ENCODE measurements around the gene KANSL3. TPM values are rescaled to one million over a fixed set of nuclear protein-coding genes. Genes with fewer than 3 reads are reported as not detected.
"Not testable (repeated sequence)": the region's sequence is repeated elsewhere in the genome, so short reads cannot be mapped to it uniquely, and the experiment has no call there.

The KANSL3 gene
- total and polyA plus RNA-seq, 2 donors (not counting 1 experiment from before 2014, with no cell fraction given), result 15.9 to 36.5 TPM

GRCh38 chr2:96668771-96669170 is 30.7 kb upstream of the KANSL3 start:
- Histone ChIP-seq H2AFZ (ENCODE audit: low read length) (no peak overlapping the region), H3K4me1 (ENCODE audit: control insufficient read depth, extremely low read depth, insufficient read depth, low read length) (no peaks in the 10 kb centered on the region), H3K79me2 (ENCODE audit: control insufficient read depth, insufficient read depth, low read length) (no peaks in the 10 kb centered on the region), H3K27ac (ENCODE audit: insufficient read depth, low read length) (no peak overlapping the region), H4K20me1 (ENCODE audit: control insufficient read depth, extremely low read depth, insufficient read depth, low read length) (no peaks in the 10 kb centered on the region), H3K36me3 (ENCODE audit: control insufficient read depth, insufficient read depth, low read length) (no peaks in the 10 kb centered on the region), H3K9ac (ENCODE audit: insufficient read depth, low read length) (no peak overlapping the region), H3K4me2 (ENCODE audit: extremely low read depth, insufficient read depth, low read length) (no peak overlapping the region), H3K9me3 (ENCODE audit: control insufficient read depth, insufficient read depth, low read depth, low read length) (no peaks in the 10 kb centered on the region), H3K4me3 (replicated peaks in 1 of 4; ENCODE audit: control extremely low read depth in 1 of 4, insufficient read depth in 1 of 4, low read depth in 3 of 4, low read length in 4 of 4) (no peak overlapping the region), H3K27me3 (ENCODE audit: control insufficient read depth, insufficient read depth, low read length) (peaks cover 2% of the 10 kb centered on the region)
- TF ChIP-seq EZH2 (IDR thresholded peaks at IDR 0.05; ENCODE audit: low read length, missing control alignments), result no peak
- no peak for TF ChIP-seq CTCF (conservative IDR thresholded peaks at IDR 0.05 in 1 of 2, IDR thresholded peaks at IDR 0.05 in 1 of 2; ENCODE audit: low read depth in 1 of 2, low read length in 2 of 2)
- no peak for DNase-seq (ENCODE audit: low read depth in 2 of 2)

DNA sequence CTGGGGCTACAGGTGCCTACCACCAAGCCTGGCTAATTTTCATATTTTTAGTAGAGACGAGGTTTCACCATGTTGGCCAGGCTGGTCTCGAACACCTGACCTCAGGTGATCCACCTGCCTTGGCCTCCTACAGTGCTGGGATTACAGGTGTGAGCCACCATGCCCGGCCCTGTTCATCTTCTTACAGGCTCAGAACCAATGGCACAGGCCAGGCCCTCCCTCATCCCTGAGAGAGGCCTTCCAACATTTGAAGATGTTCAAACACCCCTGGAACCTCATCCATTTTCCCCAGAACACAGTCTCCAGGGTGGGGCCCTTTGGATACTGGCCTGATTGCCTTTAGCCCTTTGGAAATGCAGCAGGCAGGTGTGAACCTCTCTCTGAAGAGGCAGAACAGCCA is 27.6 kb upstream of the KANSL3 start:
- H3K4me1 ChIP-seq (ENCODE audit: control insufficient read depth, extremely low read depth, insufficient read depth, low read length); H3K79me2 ChIP-seq (ENCODE audit: control insufficient read depth, insufficient read depth, low read length); H3K4me3 ChIP-seq (replicated peaks in 1 of 4; ENCODE audit: control extremely low read depth in 1 of 4, insufficient read depth in 1 of 4, low read depth in 3 of 4, low read length in 4 of 4); H3K4me2 ChIP-seq (ENCODE audit: extremely low read depth, insufficient read depth, low read length); H3K9ac ChIP-seq (ENCODE audit: insufficient read depth, low read length); H4K20me1 ChIP-seq (ENCODE audit: control insufficient read depth, extremely low read depth, insufficient read depth, low read length); DNase-seq (ENCODE audit: low read depth in 2 of 2); H3K9me3 ChIP-seq (ENCODE audit: control insufficient read depth, insufficient read depth, low read depth, low read length); H3K36me3 ChIP-seq (ENCODE audit: control insufficient read depth, insufficient read depth, low read length); H3K27me3 ChIP-seq (ENCODE audit: control insufficient read depth, insufficient read depth, low read length); H2AFZ ChIP-seq (ENCODE audit: low read length): not testable (repeated sequence)
- H3K27ac ChIP-seq (ENCODE audit: insufficient read depth, low read length), result peak overlapping the region; percentile 26

DNA sequence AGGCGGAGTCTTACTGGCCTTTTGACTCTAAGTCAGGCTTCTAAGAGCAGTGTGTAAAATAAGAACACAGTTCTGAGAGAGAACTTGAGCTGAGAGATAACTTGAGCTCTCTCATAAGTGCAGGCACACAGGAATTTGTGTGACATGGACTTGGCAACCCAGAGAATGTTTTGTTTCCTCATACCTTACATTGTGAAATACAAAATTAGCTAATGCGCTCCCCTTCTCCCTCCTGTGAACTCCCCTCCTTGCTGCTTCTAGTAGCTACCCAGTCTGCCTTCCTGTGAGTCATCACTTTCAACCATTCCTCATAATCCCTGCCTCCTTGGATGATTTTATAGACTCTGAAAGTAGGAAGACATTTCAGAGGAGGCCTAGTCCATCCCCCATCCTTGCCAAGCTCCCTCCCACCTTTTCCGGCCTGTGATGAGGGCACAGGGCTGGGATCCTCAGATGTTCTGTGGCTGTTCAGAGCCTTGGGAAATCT is 27.0 kb upstream of the KANSL3 start:
- Histone ChIP-seq H3K27ac (ENCODE audit: insufficient read depth, low read length) (peak overlapping the region; percentile 57), H3K9me3 (ENCODE audit: control insufficient read depth, insufficient read depth, low read depth, low read length) (no peaks in the 10 kb centered on the region), H3K27me3 (ENCODE audit: control insufficient read depth, insufficient read depth, low read length) (no peaks in the 10 kb centered on the region), H3K79me2 (ENCODE audit: control insufficient read depth, insufficient read depth, low read length) (no peaks in the 10 kb centered on the region), H3K4me3 (replicated peaks in 1 of 4; ENCODE audit: control extremely low read depth in 1 of 4, insufficient read depth in 1 of 4, low read depth in 3 of 4, low read length in 4 of 4) (no peak overlapping the region), H3K4me2 (ENCODE audit: extremely low read depth, insufficient read depth, low read length) (peak overlapping the region; percentile 52), H4K20me1 (ENCODE audit: control insufficient read depth, extremely low read depth, insufficient read depth, low read length) (no peaks in the 10 kb centered on the region), H3K36me3 (ENCODE audit: control insufficient read depth, insufficient read depth, low read length) (no peaks in the 10 kb centered on the region), H3K9ac (ENCODE audit: insufficient read depth, low read length) (no peak overlapping the region), H3K4me1 (ENCODE audit: control insufficient read depth, extremely low read depth, insufficient read depth, low read length) (no peaks in the 10 kb centered on the region), H2AFZ (ENCODE audit: low read length) (no peak overlapping the region)
- DNase-seq (ENCODE audit: low read depth in 2 of 2), result peak; percentile 98 to 99
- TF ChIP-seq CTCF (conservative IDR thresholded peaks at IDR 0.05 in 1 of 2, IDR thresholded peaks at IDR 0.05 in 1 of 2; ENCODE audit: low read depth in 1 of 2, low read length in 2 of 2) (no peak), EZH2 (IDR thresholded peaks at IDR 0.05; ENCODE audit: low read length, missing control alignments) (no peak)

All from fibroblast of lung (primary cell).